ENCODE measurements around the gene ZNF582.

Gene ZNF582

GRCh38 chr19:56372281-56372680 lies 21.1 kb downstream of the ZNF582 start:
- no peak for TF ChIP-seq CTCF (IDR thresholded peaks at IDR 0.05; ENCODE audit: extremely low read depth, missing control alignments)
- no peak for DNase-seq (ENCODE audit: low spot score)

- TF ChIP-seq CTCF (IDR thresholded peaks at IDR 0.05; ENCODE audit: extremely low read depth, missing control alignments) = no peak
- DNase-seq (ENCODE audit: low spot score) = no peak
Observed at GRCh38 chr19:56369886-56370676, 23.3 kb downstream of the ZNF582 start.

- TF ChIP-seq CTCF (IDR thresholded peaks at IDR 0.05; ENCODE audit: extremely low read depth, missing control alignments) = no peak
- peak; percentile 59 for DNase-seq (ENCODE audit: low spot score)
Observed at GRCh38 chr19:56367829-56368711, 25.3 kb downstream of the ZNF582 start.

GRCh38 chr19:56360841-56361240 lies 32.5 kb downstream of the ZNF582 start:
- TF ChIP-seq CTCF (IDR thresholded peaks at IDR 0.05; ENCODE audit: extremely low read depth, missing control alignments) = no peak
- DNase-seq (ENCODE audit: low spot score) = no peak

GRCh38 chr19:56356944-56357343 lies 36.4 kb downstream of the ZNF582 start:
- DNase-seq (ENCODE audit: low spot score) = no peak
- TF ChIP-seq CTCF (IDR thresholded peaks at IDR 0.05; ENCODE audit: extremely low read depth, missing control alignments) = no peak

- DNase-seq (ENCODE audit: low spot score) = no peak
- TF ChIP-seq CTCF (IDR thresholded peaks at IDR 0.05; ENCODE audit: extremely low read depth, missing control alignments) = no peak
Observed at GRCh38 chr19:56355517-56355916, 37.8 kb downstream of the ZNF582 start.

- no peak for TF ChIP-seq CTCF (IDR thresholded peaks at IDR 0.05; ENCODE audit: extremely low read depth, missing control alignments)
- no peak for DNase-seq (ENCODE audit: low spot score)
Observed at GRCh38 chr19:56351208-56351607, 42.1 kb downstream of the ZNF582 start.
